ENCODE data around the gene ALDH2.
A peak's percentile ranks its signal among the peaks of the same experiment; 100 is the strongest.
"Not testable (repeated sequence)": the region's sequence is repeated elsewhere in the genome, so short reads cannot be mapped to it uniquely, and the experiment has no call there.

Gene ALDH2
- total RNA-seq, result 0.24 to 4.0 (median 1.3) reads per million in 4 experiments

DNA sequence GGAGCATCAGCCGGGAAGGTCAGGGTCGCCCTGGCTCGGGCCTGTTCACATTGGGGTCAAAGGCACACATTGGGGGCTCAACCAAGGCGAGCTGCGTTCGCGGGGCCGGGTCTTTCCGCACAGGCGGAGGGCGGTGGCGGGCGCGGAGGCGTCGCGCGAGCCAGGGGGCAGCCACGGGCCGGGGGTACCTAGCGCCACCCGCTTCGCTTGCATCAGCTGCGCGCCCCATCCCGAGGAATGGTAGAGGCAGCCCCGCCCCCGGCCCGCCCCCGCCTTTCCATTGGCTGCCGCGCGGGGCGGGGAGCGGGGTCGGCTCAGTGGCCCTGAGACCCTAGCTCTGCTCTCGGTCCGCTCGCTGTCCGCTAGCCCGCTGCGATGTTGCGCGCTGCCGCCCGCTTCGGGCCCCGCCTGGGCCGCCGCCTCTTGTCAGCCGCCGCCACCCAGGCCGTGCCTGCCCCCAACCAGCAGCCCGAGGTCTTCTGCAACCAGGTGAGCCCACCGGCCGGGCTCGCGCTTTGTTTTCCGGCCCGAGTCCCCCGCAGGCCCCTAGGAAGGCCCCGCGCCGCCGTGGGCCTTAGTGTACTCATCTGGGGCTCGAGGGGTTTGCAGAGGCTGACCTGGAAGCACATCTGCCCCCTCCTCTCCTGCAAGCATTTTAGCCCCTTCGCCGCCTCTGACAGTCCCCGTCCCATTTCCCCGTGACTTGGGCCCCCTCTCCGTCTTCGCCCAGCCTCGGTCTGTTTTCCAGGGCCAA is at the start of gene ALDH2:
ALDH2 (plus strand) TSS at position 326 of the 754 bp plus-strand sequence; CDS start at position 376, 50 bp downstream.
- peak; percentile 23 for DNase-seq

DNA sequence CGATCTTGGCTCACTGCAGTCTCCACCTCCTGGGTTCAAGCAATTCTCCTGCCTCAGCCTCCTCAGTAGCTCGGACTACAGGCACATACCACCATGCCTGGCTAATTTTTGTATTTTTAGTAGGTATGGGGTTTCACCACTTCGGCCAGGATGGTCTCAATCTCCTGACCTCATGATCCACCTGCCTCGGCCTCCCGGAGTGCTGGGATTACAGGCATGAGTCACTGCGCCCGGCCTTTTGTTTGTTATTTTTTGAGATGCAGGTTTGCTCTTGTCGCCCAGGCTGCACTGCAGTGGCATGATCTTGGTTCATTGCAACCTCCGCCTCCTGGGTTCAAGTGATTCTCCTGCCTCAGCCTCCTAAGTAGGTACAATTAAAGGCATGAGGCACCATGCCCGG is 47.4 kb upstream of the ALDH2 start:
- DNase-seq, result not testable (repeated sequence)

DNA sequence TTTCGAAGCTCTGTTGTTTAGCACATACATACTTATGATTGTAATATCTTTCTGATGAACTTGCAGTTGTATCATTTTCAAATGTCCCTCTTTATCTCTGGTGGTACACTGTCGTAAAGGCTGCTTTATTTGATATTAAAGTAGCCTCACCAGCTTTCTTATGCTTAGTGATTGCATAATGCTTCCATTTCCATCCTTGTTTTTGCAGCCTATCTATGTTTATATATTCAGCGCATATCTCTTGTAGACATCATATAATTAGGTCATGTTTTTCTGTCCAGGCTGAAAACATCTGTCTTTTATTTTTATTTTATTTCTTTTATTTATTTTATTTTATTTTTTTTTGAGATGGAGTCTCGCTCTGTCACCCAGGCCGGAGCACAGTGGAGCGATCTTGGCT is 46.3 kb upstream of the ALDH2 start:
- DNase-seq, result no peak

DNA sequence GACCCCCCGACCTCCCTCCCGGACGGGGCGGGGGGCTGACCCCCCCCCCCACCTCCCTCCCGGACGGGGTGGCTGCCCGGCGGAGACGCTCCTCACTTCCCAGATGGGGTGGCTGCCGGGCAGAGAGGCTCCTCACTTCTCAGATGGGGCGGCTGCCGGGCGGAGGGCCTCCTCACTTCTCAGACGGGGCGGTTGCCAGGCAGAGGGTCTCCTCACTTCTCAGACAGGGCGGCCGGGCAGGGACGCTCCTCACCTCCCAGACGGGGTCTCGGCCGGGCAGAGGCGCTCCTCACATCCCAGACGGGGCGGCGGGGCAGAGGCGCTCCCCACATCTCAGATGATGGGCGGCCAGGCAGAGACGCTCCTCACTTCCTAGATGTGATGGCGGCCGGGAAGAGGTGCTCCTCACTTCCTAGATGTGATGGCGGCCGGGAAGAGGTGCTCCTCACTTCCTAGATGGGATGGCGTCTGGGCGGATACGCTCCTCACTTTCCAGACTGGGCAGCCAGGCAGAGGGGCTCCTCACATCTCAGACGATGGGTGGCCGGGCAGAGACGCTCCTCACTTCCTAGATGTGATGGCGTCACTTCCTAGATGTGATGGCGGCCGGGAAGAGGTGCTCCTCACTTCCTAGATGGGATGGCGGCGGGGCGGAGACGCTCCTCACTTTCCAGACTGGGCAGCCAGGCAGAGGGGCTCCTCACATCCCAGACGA is 42.9 kb upstream of the ALDH2 start:
- not testable (repeated sequence) for DNase-seq

DNA sequence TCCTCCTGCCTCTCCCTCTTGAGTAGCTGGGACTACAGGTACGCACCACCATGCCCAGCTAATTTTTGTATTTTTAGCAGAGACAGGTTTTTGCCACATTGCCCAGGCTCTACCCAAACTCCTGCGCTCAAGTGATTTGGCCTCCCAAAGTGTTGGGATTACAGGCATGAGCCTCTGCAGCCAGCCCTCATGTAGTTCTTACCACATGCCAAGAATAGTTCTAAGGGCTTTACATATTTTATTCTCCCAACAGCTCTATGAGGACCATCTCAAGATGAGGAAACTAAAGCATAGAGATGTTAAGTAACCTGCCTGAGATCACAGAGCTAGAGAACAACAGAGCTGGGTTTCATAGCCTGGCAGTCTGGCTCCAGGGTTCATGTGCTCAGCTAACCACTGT is 37.9 kb upstream of the ALDH2 start:
- DNase-seq, result no peak

DNA sequence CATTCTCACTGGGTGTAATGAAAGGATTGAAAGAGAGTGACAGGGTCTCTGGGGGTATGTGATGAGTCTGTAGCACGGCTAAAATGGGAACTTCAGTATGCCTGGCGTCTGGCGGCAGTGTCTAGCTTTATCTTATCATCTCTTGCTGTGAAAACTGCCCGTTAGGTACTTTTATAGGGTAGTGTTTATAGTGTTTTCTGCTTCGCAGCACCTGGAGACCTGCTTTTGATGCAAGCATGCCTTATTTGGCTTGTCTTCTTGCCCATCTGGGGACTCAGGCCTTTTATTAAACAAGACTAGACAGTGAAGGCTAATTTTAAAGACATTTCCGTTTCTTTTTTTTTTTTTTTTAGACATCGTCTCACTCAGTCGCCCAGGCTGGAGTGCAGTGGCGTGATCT is 36.3 kb upstream of the ALDH2 start:
- no peak for DNase-seq

DNA sequence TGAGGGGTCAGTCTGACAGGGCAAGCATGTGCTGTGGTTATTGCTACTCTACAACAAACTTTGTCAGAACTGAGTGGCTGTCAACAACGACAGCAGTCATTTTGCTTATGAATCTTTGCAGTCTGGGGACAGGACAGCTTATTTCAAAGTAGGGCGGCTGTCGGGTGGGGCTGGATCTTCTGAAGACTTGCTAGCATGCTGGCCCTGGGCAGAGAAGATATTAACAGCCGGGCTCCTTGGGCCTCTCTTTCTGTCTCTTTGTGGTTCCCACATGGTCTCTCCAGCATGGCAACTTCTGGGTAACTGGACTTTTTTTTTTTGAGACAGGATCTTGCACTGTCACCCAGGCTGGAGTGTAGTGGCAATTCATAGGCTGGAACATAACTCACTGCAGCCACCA is 33.9 kb upstream of the ALDH2 start:
- no peak for DNase-seq

DNA sequence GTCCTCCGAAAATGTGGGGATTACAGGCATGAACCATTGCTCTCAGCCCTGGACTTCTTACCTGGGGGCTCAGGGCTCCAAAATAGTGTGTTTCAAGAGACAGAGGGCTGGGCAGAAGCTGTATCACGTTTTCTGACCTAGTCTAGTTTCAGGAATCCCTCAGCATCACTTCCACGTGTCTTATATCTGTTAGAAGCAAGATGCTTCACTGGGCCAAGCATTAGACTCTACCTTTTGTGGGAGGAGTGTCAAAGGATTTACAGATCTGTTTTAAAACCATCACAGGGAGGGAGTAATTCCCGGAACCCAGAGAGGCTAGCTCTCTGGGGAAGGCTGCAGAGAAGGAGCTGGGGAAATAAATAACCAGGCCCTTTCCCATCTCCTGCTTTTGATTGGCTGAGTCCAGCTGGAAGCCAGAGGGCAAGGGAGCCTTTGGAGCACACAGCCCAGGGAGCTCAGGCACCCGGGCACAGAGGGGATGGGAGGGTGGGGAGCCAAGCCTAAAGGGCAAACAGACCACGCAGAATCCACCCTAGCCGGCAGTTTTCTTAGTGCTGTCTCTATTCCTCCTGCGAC is 33.3 kb upstream of the ALDH2 start:
- DNase-seq, result no peak

DNA sequence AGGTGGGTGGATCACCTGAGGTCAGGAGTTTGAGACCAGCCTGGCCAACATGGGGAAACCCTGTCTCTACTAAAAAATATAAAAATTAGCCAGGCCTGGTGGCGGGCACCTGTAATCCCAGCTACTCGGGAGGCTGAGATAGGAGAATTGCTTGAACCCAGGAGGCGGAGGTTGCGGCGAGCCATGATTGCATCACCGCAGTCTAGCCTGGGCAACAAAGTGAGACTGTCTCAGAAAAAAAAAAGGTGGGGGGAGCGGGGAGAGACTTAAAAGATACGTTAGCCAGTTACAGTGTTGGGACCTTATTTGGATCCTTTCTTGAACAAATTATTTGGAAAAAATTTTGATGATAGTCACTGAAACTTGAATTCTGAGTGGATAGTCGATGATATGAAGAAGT is 27.2 kb upstream of the ALDH2 start:
- not testable (repeated sequence) for DNase-seq

DNA sequence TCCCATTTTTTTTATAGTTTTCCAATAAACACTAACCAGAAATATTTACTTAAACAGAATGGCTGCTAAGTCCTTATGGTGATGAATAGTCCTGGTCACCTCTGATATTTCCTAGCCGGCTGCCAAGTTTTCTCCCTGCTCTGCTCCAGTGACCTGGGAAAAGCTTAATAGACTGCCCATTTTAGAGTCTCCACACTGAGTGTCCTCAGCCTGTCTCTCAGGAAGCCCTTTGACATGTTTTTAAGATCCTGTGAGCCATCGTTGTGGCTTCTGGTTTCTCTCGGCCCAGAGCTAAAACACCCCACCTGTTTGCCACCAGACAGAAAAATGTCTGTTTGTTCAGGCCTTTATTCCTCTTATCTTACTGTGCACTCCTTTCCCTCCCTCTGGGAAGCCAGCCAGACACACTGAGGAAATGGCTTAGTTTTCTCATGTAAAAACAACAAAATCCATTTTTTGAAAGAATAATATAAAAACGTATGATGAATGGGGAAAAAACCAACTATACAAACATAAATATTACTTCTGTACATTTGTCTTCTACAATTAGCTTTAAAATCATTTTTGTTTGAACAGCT is 25.4 kb upstream of the ALDH2 start:
- DNase-seq, result no peak

DNA sequence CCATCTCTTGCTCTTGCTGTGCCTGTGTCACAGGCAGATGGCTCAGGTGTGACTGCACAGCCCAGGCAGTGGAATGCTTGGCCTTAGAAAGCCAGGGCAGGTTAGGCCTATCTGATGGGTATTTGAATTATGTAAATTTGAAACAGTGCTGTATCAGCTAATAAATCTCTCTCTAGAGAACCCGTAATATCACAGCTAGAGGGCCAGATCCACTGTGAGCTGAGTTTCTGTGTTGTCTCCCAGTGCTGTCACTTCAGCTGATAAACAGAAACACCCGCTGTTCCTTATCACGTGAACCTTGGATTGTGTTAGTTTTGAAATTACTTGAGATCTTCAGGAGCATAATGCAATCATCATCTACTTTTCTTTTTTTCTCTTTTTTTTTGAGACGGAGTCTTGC is 21.5 kb upstream of the ALDH2 start:
- no peak for DNase-seq

DNA sequence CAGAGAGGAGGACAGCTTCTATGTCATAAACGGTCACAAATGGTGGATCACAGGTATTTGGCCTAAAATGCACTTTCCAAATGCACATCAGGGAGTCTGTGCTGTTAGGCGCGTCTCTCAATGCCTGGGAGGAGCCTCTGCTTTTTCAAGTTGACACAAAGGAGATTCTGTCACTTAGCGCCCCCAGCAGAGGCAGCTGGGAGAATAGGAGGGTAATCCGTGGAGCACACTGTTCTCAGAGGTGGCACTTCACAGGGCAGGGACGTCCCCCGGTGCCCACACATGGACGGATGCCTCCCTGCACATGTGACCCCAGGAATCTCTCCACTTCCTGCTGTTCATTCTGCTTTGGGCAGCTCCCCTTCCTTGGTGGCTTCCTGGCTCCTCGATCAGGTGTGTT is 19.4 kb upstream of the ALDH2 start:
- no peak for DNase-seq

DNA sequence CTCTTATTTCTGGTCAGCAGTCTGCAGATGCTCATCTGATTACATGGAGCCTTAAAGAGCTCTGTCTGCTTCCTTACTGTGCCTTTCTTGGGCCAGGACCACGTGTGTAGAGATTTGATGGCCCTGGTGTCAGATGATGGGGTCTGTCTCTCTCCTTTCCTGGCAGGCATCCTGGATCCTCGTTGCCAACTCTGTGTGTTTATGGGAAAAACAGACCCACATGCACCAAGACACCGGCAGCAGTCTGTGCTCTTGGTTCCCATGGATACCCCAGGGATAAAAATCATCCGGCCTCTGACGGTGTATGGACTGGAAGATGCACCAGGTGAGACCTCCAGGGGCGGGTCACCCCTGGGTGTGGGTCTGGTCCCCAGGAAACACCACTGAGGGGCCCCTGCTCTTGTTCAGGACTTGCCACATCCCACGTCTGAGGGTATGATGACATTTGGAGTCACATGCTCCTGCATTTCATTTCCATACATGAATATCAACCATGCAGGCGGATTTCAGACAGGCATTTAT is 18.5 kb upstream of the ALDH2 start:
- no peak for DNase-seq

DNA sequence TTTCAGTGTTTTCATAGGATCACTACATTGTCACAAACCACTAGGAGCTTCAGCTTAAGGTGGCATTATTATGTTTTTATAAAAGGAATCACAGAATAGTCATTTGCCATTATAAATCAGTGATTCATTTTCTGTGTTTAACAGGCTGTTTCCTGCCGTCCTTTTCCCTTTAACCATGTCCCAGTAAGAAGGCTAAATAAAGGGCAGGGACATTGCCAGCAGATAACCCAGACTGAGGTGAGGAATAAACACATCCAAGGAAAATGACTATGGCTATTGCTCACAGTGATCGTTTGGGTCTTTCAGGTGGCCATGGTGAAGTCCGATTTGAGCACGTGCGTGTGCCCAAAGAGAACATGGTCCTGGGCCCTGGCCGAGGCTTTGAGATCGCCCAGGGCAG is 17.9 kb upstream of the ALDH2 start:
- DNase-seq, result no peak

DNA sequence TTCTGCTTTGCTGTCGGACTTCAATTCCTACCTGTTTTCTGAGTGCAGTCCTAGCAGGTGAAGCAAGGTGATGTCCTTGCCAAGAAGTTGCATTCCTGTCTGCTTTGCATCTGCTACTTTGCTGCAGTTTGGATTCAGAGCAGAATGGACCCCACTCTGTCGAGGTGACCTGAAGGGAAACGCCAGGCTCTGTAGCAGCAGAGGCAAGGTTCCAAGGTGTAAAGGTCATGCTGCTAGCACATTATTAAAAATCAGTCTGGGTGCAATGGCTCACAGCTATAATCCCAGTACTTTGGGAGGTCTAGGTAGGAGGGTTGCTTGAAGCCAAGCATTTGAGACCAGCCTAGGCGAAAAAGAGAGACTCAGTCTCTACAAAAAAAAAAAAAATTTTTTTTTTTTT is 17.3 kb upstream of the ALDH2 start:
- no peak for DNase-seq

DNA sequence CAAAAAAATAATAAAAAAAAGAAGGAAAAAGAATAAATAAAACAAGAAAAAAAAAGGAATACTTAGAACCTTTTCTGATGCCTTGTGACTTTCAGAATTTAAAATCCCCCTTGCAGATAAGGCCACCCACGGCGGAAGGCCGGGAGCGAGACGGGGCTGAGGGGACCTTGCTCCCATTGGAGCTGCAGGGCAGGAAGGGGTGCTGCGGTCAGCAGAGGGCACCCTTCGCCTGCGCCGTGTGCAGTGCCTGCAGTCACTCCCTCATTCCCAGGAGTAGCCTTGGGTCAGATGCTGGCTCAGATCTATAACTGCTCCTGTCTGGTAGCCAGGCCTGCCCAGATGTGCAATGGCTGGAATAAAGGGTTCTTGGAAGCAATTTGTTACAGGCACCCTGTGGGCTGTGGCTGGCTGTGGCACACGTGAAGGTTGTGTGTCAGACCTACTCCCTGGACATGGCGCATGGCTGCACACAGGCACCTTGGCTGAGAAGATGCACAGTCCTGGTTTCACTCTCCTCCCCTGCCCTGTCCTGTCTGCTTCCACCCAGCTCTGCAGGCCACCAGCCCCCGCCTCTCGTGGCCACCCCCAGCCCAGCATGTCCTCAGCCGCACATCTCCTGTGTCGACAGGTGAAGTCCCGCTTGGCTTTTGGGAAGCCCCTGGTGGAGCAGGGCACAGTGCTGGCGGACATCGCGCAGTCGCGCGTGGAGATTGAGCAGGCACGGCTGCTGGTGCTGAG is 13.4 kb upstream of the ALDH2 start:
- no peak for DNase-seq

DNA sequence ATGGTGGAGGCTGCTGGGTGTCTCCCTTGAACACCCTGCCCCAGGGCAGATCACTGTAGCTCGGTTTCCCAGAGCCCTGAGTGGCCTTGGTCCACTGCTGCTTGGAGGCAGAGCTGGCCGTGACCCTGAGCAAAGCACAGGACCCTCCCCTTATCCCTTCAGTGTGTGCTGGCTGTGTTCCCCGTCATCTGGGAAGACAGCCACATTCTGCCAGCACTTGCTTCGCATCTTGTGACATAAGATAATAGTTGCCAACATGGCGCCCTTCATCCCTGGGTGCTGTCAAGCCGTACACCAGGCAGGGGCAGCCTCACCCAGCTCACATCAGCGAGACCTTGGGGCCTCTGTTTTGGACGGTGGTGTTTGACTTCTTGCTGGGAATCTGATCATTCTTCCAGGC is 12.1 kb upstream of the ALDH2 start:
- DNase-seq, result no peak

DNA sequence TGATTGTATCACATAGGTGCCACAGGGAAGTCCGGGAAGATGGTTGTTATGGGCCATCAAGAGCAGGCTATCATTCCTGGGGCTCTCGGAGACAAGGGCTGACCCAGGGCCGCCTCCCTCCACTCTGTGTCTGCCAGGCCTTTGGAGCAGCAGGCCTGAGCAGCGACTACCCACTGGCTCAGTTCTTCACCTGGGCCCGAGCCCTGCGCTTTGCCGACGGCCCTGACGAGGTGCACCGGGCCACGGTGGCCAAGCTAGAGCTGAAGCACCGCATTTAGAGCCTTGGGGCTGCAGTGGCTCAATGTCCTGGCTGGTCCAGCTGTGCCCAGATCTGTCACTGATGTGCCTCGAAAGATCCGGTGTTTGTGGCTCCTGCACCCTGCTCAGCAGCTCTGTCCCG is 10.5 kb upstream of the ALDH2 start:
- no peak for DNase-seq

DNA sequence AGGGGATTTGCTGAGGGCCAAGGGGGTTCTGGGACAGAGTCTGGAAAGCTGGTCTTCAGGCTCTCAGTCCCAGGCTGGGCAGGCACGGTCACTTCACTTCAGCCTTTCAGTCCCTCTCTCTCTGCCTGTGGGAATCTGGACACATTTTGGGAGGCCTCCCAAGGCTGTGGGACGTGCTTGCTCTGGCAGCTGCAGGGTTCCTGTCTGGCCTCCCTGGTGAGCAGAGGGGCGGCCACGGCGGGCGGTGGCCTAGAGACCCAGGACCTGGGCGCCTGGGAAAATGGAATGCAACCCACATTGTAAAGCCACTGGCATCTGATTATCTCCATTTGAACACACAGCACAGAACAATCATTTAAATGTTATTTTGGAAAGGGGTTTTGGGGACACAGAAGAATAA is 10.1 kb upstream of the ALDH2 start:
- no peak for DNase-seq

DNA sequence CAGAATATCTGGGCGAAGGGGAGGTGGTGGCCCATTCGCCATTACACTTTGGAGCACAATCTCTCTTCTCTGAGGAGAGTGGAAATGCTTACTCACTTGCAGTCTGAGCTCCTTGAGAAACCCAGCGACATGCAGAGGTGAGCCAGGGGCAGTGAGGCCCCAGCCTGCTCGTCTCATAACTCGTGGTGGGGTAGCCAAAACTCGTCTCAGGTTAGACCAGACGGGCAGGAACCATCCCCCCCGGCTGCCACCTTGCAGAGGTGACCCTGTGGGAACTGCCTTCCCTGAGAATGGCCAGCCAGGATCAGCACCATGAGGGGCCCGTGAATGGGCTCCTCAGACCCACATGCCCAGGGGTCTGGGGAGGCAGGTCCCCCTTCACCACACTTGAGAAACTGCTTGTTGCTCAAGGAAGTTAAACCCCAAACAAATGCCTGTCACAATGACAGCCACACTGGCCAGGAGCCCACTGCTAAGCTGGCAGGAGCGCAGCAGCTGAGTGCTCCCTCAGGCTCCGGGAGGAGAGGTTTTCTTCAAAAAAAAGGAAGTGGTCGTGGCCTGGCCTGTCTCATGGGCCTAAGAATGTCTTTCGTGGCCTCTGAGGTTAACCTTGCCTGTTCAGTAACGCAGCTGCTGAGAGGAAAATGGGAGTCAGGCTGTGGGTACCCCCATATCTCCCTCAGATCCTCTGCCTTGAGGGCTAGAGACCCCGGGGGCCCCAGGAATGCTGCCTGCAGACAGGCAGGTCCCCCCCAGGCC is 9.2 kb upstream of the ALDH2 start:
- DNase-seq, result no peak

DNA sequence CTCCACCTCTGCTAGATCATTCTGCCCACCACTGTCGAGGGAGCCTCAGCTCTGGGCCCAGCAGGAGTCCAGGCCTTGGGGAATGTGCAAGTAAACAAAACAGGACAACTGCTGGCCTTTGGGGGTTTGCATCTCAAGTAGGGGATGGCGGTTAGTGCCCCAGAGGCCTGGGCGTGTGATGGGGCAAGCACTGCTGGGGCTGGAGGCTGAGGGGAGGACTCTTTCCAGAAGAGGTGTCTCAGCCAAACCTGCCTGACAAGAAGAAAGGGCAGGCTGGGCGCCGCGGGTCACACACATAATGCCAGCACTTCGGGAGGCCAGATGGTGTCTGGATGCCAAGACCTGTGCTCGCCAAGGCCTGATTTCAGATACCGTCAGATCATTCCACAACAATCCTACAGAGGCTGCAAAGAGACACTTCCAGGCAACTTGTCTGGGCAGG is 8.6 kb upstream of the ALDH2 start:
- no peak for DNase-seq

DNA sequence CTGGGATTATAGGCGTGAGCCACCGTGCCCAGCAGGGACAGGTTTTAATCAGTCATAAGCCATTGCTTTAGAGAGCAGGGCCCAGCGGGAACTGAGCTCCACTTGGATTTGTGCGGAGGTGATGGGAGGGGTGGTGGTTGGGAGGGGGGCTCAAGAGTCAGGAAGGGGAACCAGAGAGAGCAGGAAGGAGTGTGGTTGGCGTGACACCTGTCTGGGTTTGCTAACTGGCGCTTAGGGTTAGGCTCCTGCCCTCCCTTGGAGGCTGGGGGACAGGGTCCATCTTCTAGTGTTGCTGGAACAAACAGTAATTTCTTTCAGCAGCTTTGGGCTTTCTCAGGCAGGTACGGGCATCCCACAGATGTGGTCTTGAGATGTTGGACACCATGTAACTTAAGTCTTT is 7.5 kb upstream of the ALDH2 start:
- DNase-seq, result no peak

All from effector CD8-positive, alpha-beta T cell (primary cell).